ENCODE results near the gene LATS2. TPM values are rescaled to one million over a fixed set of nuclear protein-coding genes. Genes with fewer than 3 reads are reported as not detected.

Gene LATS2
- total and polyA plus RNA-seq, 3 donors from 2014 or later, result 35.6 to 40.2 (median 36.5) TPM

DNA sequence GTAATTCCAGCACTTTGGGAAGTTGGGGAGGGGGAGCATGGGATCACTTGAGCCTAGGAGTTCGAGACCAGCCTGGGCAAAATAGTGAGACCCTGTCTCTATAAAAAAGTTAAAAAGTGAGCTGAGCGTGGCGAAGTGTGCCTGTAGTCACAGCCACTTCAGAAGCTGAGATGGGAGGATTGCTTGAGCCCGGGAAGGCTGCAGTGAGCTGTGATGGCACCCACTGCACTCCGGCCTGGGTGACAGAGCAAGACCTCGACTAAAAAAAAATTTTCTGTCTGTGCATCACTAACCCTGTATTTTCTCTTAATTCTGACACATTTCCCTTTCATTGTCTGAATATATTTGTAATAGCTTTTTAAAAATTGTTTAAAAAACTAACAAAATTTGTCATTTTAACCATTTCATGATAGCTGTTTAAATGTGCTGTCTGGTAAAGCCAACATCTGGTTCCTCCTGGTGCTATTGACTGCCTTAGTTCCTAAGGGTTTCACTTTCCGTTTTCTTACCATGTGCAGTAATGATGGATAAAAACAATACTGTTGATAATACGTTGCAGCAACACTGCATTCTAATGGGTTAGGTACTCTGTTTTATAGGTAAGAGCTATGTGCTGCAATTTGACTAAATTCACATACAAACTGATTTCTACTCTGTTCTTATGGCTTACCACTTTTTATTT lies 29.7 kb downstream of the LATS2 start:
- Histone ChIP-seq H3K4me1 (peaks cover 23% of the 10 kb centered on the region), H3K9me3 (no peaks in the 10 kb centered on the region), H3K27me3 (no peaks in the 10 kb centered on the region), H3K36me3 (ENCODE audit: low read depth, missing control alignments) (no peaks in the 10 kb centered on the region), H3K27ac (no peak overlapping the region), H3K4me3 (no peak overlapping the region)
- WGBS, 2 donors, result 88 to 91% methylated on average over 8 of the region's 8 CpGs
- intact Hi-C loops (cut with DNase I; ENCODE audit: low total_unique reads), result no loop called here
- TF ChIP-seq, protein P1, sequence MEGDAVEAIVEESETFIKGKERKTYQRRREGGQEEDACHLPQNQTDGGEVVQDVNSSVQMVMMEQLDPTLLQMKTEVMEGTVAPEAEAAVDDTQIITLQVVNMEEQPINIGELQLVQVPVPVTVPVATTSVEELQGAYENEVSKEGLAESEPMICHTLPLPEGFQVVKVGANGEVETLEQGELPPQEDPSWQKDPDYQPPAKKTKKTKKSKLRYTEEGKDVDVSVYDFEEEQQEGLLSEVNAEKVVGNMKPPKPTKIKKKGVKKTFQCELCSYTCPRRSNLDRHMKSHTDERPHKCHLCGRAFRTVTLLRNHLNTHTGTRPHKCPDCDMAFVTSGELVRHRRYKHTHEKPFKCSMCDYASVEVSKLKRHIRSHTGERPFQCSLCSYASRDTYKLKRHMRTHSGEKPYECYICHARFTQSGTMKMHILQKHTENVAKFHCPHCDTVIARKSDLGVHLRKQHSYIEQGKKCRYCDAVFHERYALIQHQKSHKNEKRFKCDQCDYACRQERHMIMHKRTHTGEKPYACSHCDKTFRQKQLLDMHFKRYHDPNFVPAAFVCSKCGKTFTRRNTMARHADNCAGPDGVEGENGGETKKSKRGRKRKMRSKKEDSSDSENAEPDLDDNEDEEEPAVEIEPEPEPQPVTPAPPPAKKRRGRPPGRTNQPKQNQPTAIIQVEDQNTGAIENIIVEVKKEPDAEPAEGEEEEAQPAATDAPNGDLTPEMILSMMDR (IDR thresholded peaks at IDR 0.05), result no peak
- TF ChIP-seq POLR2A (IDR thresholded peaks at IDR 0.05), result no peak
- DNase-seq, result no peak

DNA sequence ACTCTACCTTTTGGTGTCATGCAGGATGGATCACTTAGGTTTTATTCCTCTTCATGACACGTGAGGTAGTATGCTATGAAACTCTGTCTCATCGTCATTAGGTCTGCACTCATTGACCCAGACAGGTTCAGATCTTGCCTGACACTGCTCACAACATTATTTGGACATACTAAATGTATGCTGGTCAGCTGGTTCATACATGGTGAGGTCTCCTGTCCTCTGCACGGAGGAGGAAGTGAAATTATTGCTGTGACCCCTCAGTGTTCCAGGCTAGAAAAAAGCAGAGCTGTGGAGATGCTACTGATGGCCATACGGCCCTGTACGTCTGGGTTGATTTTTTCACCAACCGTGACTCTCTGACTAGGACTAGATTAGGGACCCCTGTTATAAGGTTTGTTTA lies 35.8 kb downstream of the LATS2 start:
- Histone ChIP-seq H3K9me3 (no peaks in the 10 kb centered on the region), H3K4me3 (no peak overlapping the region), H3K4me1 (peaks cover 13% of the 10 kb centered on the region), H3K27me3 (no peaks in the 10 kb centered on the region), H3K36me3 (ENCODE audit: low read depth, missing control alignments) (no peaks in the 10 kb centered on the region), H3K27ac (no peak overlapping the region)
- intact Hi-C loops (cut with DNase I; ENCODE audit: low total_unique reads), result no loop called here
- 83 to 91% methylated on average over 6 of the region's 6 CpGs for WGBS, 2 donors
- TF ChIP-seq, protein P1 (IDR thresholded peaks at IDR 0.05), result no peak
- TF ChIP-seq POLR2A (IDR thresholded peaks at IDR 0.05), result no peak
- no peak for DNase-seq

DNA sequence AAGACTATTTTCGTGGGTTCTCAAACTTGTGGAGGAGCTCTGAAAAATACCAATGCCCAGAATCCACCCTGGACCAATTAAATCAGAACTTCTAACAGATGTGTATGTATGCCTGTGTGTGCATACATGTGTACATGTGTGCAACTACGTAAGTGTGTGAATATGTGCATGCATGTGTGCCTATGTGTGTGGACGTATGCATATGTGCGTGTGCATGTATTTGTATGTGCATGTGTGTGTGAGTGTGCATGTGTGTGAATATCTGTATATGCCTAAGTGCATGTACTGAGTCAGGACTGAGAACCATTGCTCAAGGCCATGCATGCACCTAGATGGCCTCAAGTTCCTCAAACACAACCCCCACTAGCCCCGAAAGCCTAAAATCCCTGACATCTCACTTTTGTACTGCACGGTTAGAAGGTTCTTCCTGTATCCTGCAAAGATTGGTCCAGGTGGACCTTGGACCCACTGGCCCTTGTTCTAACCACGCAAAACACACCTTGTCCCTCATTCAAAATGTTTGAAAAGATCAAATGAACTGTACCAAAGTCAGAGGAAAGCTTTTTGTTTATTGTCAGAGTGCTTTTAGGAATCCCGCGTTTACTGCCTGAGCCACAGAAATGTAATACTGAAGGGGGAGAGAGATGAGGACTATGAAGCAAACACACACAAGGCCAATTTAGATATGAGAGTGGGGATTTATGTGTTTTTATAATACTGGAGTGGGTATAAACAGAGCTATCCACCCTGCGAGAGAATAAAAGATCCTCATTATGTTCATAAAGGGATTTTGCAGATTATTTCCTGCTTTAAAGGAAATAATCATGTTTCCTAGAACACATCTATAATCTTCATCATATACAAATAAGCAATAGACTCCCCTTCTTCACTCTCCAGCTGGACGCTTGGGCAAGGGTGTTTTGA lies 39.1 kb downstream of the LATS2 start:
- no peak for DNase-seq
- TF ChIP-seq, protein P1 (IDR thresholded peaks at IDR 0.05), result no peak
- TF ChIP-seq POLR2A (IDR thresholded peaks at IDR 0.05), result no peak
- Histone ChIP-seq H3K27me3 (no peaks in the 10 kb centered on the region), H3K9me3 (no peaks in the 10 kb centered on the region), H3K27ac (no peak overlapping the region), H3K36me3 (ENCODE audit: low read depth, missing control alignments) (no peaks in the 10 kb centered on the region), H3K4me1 (peaks cover 13% of the 10 kb centered on the region), H3K4me3 (no peak overlapping the region)
- 61 to 63% methylated on average over 11 of the region's 11 CpGs for WGBS, 2 donors
- intact Hi-C loops (cut with DNase I; ENCODE audit: low total_unique reads), result no loop called here

DNA sequence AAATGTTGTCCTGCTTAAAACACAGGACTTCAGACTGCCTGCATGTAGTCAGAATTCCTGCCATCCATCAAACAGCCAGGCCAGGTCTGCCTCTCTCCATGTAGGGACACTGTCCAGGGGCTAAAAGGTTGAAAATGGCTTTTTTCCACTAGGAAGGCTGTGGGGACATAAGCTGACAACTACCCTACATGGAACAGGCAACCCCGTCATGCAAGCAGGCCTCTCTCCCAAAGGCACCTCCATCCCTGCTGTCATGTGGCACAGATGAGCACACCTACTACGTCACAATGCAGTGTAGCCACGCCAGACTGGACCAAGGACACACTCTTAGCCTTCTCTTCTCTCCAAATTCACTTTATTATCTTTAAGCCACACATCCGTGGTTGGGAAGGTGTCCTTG lies 40.8 kb downstream of the LATS2 start:
- no peaks in the 10 kb centered on the region for H3K9me3 ChIP-seq
- no peak for DNase-seq
- H3K36me3 ChIP-seq (ENCODE audit: low read depth, missing control alignments), result no peaks in the 10 kb centered on the region
- 70 to 71% methylated on average over 4 of the region's 4 CpGs for whole genome bisulfite sequencing, 2 donors
- H3K27ac ChIP-seq, result no peak overlapping the region
- H3K27me3 ChIP-seq, result no peaks in the 10 kb centered on the region
- no peak overlapping the region for H3K4me3 ChIP-seq
- peaks cover 13% of the 10 kb centered on the region for H3K4me1 ChIP-seq
- intact Hi-C loops (cut with DNase I; ENCODE audit: low total_unique reads), result no loop called here
- TF ChIP-seq, protein P1 (IDR thresholded peaks at IDR 0.05), result no peak
- no peak for TF ChIP-seq POLR2A (IDR thresholded peaks at IDR 0.05)

Measured in testis (tissue), 3 donors.